ENCODE measurements around the gene ATP2B2. TPM values are rescaled to one million over a fixed set of nuclear protein-coding genes. Genes with fewer than 3 reads are reported as not detected.

ATP2B2 gene
- total RNA-seq: 1 to 10 TPM in 3 of 4 donors, under 1 TPM in 1; 0.36 to 6.5 (median 4.1) TPM
- under 1 TPM; 0.08 to 0.77 (median 0.49) TPM for polyA plus RNA-seq
- long read RNA-seq, donor 1, partial matches to known transcripts: 0 of 2 reads
- long read RNA-seq, donor 1, other reads (novel, unspliced or antisense): 2 of 2 reads
- long read RNA-seq, donor 2, partial matches to known transcripts: 4 of 8 reads
- long read RNA-seq, donor 2, other reads (novel, unspliced or antisense): 4 of 8 reads

GRCh38 chr3:10505050-10505790, at the start of gene ATP2B2:
TSS of gene ATP2B2 (minus strand) at chr3:10505586. CDS start at chr3:10449543, 56,043 bp downstream.
- ATAC-seq (peak in 3 of 4 donors; percentile 44 to 71 (median 56)), DNase-seq (peak in 1 of 2 donors; percentile 40)
- H3K27ac ChIP-seq: no peak within 1 kb of the TSS
- intact Hi-C loops (cut with DNase I): no loop called here
- H3K36me3 ChIP-seq (ENCODE audit: insufficient read depth in 1 of 2, low read depth in 1 of 2): no peaks in the 10 kb centered on the region
- H3K27me3 ChIP-seq (ENCODE audit: insufficient read depth in 3 of 3, low read length in 2 of 3): peaks cover 0 to 2% (median 0%) of the 10 kb centered on the region in 3 donors
- no peaks in the 10 kb centered on the region for H3K9me3 ChIP-seq
- H3K4me3 ChIP-seq: peak within 1 kb of the TSS; percentile 52
- 6 to 10% (median 6%) methylated on average over 30 to 42 of the region's 42 CpGs for WGBS, 3 donors
- TF ChIP-seq CTCF (IDR thresholded peaks at IDR 0.05): no peak
- no peaks in the 10 kb centered on the region for H3K4me1 ChIP-seq

GRCh38 chr3:10554746-10555145, 49.4 kb upstream of the ATP2B2 start:
- WGBS, 3 donors: 94 to 100% (median 95%) methylated on average over 1 of the region's 1 CpG
- H3K9me3 ChIP-seq: no peaks in the 10 kb centered on the region
- intact Hi-C loops (cut with DNase I): loop anchor here in 1 of 2 donors (5.0 kb wide), 1 partner anchor 87 kb away; no protein-coding TSS in a partner anchor
- no peak overlapping the region for H3K27ac ChIP-seq
- ATAC-seq: no peak
- H3K27me3 ChIP-seq (ENCODE audit: insufficient read depth in 3 of 3, low read length in 2 of 3): no peaks in the 10 kb centered on the region
- H3K4me3 ChIP-seq: no peak overlapping the region
- no peak for TF ChIP-seq CTCF (IDR thresholded peaks at IDR 0.05)
- no peaks in the 10 kb centered on the region for H3K36me3 ChIP-seq (ENCODE audit: insufficient read depth in 1 of 2, low read depth in 1 of 2)
- peaks cover 76% of the 10 kb centered on the region for H3K4me1 ChIP-seq
- DNase-seq: no peak

GRCh38 chr3:10554236-10554611, 48.8 kb upstream of the ATP2B2 start:
- DNase-seq (no peak), ATAC-seq (no peak)
- intact Hi-C loops (cut with DNase I): loop anchor here in 1 of 2 donors (5.0 kb wide), 1 partner anchor 87 kb away; no protein-coding TSS in a partner anchor
- no peak for TF ChIP-seq CTCF (IDR thresholded peaks at IDR 0.05)
- WGBS, 3 donors: 62 to 93% (median 69%) methylated on average over 3 of the region's 3 CpGs
- Histone ChIP-seq H3K27ac (no peak overlapping the region), H3K36me3 (ENCODE audit: insufficient read depth in 1 of 2, low read depth in 1 of 2) (no peaks in the 10 kb centered on the region), H3K4me1 (peaks cover 75% of the 10 kb centered on the region), H3K9me3 (no peaks in the 10 kb centered on the region), H3K27me3 (ENCODE audit: insufficient read depth in 3 of 3, low read length in 2 of 3) (no peaks in the 10 kb centered on the region), H3K4me3 (no peak overlapping the region)

GRCh38 chr3:10553591-10554235, 48.3 kb upstream of the ATP2B2 start:
- DNase-seq (no peak), ATAC-seq (no peak)
- peaks cover 71% of the 10 kb centered on the region for H3K4me1 ChIP-seq
- 46 to 48% (median 48%) methylated on average over 9 of the region's 9 CpGs for WGBS, 3 donors
- intact Hi-C loops (cut with DNase I): loop anchor here in 1 of 2 donors (5.0 kb wide), 1 partner anchor 86 kb away; no protein-coding TSS in a partner anchor
- H3K36me3 ChIP-seq (ENCODE audit: insufficient read depth in 1 of 2, low read depth in 1 of 2): no peaks in the 10 kb centered on the region
- no peaks in the 10 kb centered on the region for H3K9me3 ChIP-seq
- H3K27ac ChIP-seq: peak overlapping the region; percentile 82
- no peak for TF ChIP-seq CTCF (IDR thresholded peaks at IDR 0.05)
- H3K27me3 ChIP-seq (ENCODE audit: insufficient read depth in 3 of 3, low read length in 2 of 3): no peaks in the 10 kb centered on the region
- H3K4me3 ChIP-seq: no peak overlapping the region

Measured in psoas muscle (tissue), 8 donors.